ENCODE measurements around the gene ZNF207. TPM values are rescaled to one million over a fixed set of nuclear protein-coding genes. Genes with fewer than 3 reads are reported as not detected.

ZNF207 gene
- total and polyA plus RNA-seq, 9 of the 15 experiments (the other 6 are each of a cell fraction or from before 2014, with no cell fraction given) = 123 to 370 (median 250) TPM

DNA sequence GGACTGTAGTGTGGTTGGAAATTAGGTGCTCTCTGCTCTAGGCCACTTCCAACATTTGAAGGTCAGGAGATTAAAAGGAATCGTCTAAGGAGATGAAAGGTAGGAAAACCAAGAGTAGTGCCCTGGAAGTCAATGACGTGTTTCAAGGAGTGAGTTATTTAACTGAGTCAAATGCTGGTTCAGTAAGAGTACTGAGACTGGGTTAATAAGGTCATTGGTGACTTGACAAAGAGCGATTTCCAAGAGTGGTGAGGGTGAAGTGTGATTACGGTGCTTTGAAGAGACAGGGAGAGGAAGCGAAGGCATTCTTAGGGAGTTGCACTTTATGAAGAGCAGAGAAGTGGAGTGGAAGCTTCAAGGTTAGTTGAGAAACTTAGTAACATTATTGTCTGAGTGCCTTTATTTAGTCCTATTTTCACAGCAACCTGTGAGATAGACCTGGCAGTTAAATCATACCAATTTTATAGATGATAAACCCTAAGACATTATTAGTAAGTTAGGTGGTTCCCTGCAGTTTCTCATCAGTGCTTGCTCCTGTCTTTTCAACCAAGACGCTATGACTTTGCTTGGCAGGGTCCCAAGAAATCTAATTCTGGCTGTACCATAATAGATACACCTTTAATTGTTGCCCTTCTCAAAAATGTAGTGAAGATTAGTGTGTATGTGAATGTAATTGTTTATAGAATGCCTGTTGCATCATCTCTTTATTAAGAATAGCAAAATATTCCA lies 5.9 kb downstream of the ZNF207 start (continued):
- TF ChIP-seq ZFP30 (CRISPR knock-in tag; IDR thresholded peaks at IDR 0.05; ENCODE audit: borderline replicate concordance) (no peak), JUNB (CRISPR knock-in tag; conservative IDR thresholded peaks at IDR 0.05) (no peak), DDX20 (tag; IDR thresholded peaks at IDR 0.05; ENCODE audit: low read depth) (no peak), SRSF1 (IDR thresholded peaks at IDR 0.05; ENCODE audit: low read depth, low read length) (no peak), TBP (optimal IDR thresholded peaks at IDR 0.05; ENCODE audit: low read depth, low read length) (no peak), MBD1 (CRISPR knock-in tag; IDR thresholded peaks at IDR 0.05) (no peak), SOX6 (IDR thresholded peaks at IDR 0.05) (no peak), CC2D1A (IDR thresholded peaks at IDR 0.05) (no peak), IRF2 (CRISPR knock-in tag; IDR thresholded peaks at IDR 0.05) (no peak), ZBTB1 (CRISPR knock-in tag; IDR thresholded peaks at IDR 0.05; ENCODE audit: borderline replicate concordance, low read depth) (no peak), SMARCC2 (IDR thresholded peaks at IDR 0.05; ENCODE audit: low read depth) (no peak), RBFOX2 (IDR thresholded peaks at IDR 0.05; ENCODE audit: low read depth, low read length) (peak; percentile 33; the same call in 1 of the 2 replicates), KDM5B (IDR thresholded peaks at IDR 0.05; ENCODE audit: insufficient replicate concordance, low read depth, low read length) (no peak), NFIC (IDR thresholded peaks at IDR 0.05) (peak; percentile 41)
- TF ChIP-seq, protein P1, sequence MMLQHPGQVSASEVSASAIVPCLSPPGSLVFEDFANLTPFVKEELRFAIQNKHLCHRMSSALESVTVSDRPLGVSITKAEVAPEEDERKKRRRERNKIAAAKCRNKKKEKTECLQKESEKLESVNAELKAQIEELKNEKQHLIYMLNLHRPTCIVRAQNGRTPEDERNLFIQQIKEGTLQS (IDR thresholded peaks at IDR 0.05) = peak; percentile 65; the same call in 1 of the 2 replicates
- TF ChIP-seq, protein P1 (CRISPR knock-in tag; conservative IDR thresholded peaks at IDR 0.05) = no peak
